Activated T-helper 2 cell treated with anti-CD3 and anti-CD28 coated beads, Interferon-gamma antibody, Interleukin-2, Interleukin-4, amounts not matched to agents 10 μg/mL and 5 μg/mL and 100 μg/mL, durations not matched to agents 14 hours and 24 hours and 36 hours (primary cell): ENCODE data around the gene ZBED3. TPM values are rescaled to one million over a fixed set of nuclear protein-coding genes. Genes with fewer than 3 reads are reported as not detected.
"Not testable (repeated sequence)": the region's sequence is repeated elsewhere in the genome, so short reads cannot be mapped to it uniquely, and the experiment has no call there.

Source experiments
- DNase-seq: peaks from one replicate; pipeline ENCODE4 v3.0.0; 2021; ENCODE audit warnings: low spot score
- H3K27ac Mint-ChIP-seq: one replicate; pipeline ENCODE4 v1.8.0; 2021; ENCODE audit warnings: mixed read lengths
- H3K27me3 Mint-ChIP-seq: one replicate; pipeline ENCODE4 v1.8.0; 2021; ENCODE audit warnings: low read depth, mixed read lengths
- H3K36me3 Mint-ChIP-seq: one replicate; pipeline ENCODE4 v1.8.0; 2021; ENCODE audit warnings: low read depth, mixed read lengths
- H3K4me1 Mint-ChIP-seq: one replicate; pipeline ENCODE4 v1.8.0; 2021; ENCODE audit warnings: low read depth, mixed read lengths
- H3K4me3 Mint-ChIP-seq: one replicate; pipeline ENCODE4 v1.8.0; 2021; ENCODE audit warnings: low read depth, mild to moderate bottlenecking, moderate library complexity, mixed read lengths
- H3K9me3 Mint-ChIP-seq: one replicate; pipeline ENCODE4 v1.8.0; 2021; ENCODE audit warnings: mixed read lengths
- intact Hi-C: fragments of 100-400 bp; cut with micrococcal nuclease; formaldehyde crosslinking; loops from one replicate; pipeline ENCODE4 v1.15.1; 2023
- total RNA-seq: library from RNA; stranded (reverse); gene quantifications from 2 replicates; pipeline ENCODE4 v1.2.3, GENCODE V29; 2022

Gene ZBED3
- total RNA-seq, result 0.48 and 0.60 TPM in 2 replicates

DNA sequence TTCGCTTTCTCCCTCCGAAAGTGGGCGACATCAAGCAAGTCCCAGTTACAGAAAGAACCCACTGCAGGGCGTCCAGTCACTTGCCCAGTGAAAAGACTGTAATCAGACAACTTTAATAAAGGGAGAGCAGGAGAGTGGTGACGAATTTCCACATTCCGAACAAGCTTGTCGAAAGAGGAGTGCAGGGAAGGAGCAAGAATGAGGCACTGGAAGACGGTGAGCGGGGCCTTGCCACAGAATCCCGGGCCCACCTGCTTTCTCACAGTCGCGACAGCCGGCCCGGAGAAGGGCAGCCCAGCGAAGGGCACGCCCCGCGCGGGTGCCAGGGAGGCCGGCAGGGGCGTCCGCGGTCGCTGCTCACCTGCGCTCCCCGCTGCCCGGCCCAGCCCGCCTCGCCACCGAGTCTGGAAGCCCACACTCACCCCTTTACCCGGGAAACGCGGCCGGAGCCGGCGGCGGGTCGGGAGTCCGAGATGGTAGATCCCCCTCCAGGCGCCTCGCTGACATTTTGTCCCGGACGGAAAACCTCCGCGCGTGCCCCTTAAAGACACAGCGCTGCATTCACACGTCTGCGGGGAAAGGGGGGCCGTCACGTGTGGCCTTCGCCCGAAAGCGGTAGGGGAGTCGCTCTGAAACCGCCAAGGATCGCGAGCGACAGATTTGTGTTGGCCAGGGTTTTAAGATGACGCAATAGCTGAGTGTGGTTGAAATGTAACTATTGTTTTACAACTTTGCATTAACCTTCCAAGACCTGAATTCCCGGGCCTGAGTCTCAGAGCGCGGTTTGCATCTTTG, at the start of gene ZBED3:
Gene ZBED3, minus strand, starts transcription at position 597 of the 795 bp plus-strand sequence. CDS start 9,407 bp downstream, outside the sequence.
- no peaks in the 10 kb centered on the region for H3K36me3 Mint-ChIP-seq
- H3K4me1 Mint-ChIP-seq, result peaks cover 13% of the 10 kb centered on the region
- H3K27me3 Mint-ChIP-seq, result peaks cover 15% of the 10 kb centered on the region
- H3K9me3 Mint-ChIP-seq, result no peaks in the 10 kb centered on the region
- H3K27ac Mint-ChIP-seq, result peak within 1 kb of the TSS; percentile 64
- intact Hi-C loops, result no loop called here
- peak within 1 kb of the TSS; percentile 85 for H3K4me3 Mint-ChIP-seq
- peak; percentile 37 for DNase-seq

DNA sequence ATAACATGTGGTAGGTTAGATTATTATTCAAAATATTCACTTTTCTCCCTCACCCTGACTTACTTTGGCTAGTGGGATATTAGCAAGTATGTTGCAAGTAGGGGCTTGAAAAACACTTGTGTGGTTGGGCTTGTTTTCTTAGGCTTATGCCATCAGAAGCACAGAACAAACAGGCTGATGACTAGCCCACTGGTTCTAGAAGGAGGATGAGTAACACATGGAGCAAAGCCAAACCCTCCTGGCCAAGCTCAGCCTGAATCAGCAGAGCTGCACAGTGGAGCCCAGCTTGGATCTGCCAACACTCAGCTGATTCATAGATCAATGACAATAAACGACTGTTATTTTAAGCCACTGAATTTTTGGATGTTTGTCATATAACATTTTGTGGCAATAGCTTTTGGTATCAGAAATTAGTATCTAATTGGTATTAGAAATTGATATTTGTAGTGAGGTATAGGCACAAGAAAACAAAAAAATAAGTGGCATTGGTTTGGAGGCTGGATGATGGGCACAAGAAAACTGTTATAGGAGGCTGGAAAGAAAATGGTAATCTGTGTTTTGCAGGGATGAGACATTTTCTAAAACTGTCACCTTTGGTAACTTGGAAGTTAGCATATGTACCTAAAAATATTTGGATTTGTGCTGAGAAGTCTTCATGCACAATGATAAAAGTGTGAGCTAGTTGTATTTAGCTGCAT, 46.1 kb upstream of the ZBED3 start:
- H3K4me1 Mint-ChIP-seq, result no peaks in the 10 kb centered on the region
- DNase-seq, result no peak
- no peak overlapping the region for H3K4me3 Mint-ChIP-seq
- intact Hi-C loops, result no loop called here
- H3K36me3 Mint-ChIP-seq, result no peaks in the 10 kb centered on the region
- H3K27me3 Mint-ChIP-seq, result peaks cover 25% of the 10 kb centered on the region
- no peak overlapping the region for H3K27ac Mint-ChIP-seq
- H3K9me3 Mint-ChIP-seq, result no peaks in the 10 kb centered on the region

DNA sequence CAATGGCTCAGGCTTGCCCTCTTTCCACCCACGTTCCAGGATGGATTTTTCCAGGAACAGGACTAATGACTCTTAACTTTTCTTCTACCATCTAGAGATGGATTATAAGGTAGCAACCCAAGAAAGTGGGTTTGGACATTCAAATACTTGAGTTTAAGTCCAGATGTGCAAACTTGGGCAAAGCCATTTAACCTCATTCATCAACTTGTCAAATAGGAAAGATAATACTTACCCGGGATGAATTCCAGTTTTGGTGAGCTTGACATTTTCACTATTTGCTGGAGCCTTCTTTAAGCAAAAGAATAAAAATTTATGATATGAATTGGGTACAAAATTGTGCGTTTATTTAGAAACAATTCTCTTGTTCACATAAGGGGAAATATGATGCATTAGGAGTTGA, 44.3 kb upstream of the ZBED3 start:
- Mint-ChIP-seq H3K27ac (no peak overlapping the region), H3K4me3 (no peak overlapping the region), H3K36me3 (no peaks in the 10 kb centered on the region), H3K9me3 (no peaks in the 10 kb centered on the region), H3K27me3 (peaks cover 22% of the 10 kb centered on the region), H3K4me1 (no peaks in the 10 kb centered on the region)
- no peak for DNase-seq
- intact Hi-C loops, result no loop called here

GRCh38 chr5:77129391-77129990, 42.4 kb upstream of the ZBED3 start:
- DNase-seq, result no peak
- intact Hi-C loops, result no loop called here

DNA sequence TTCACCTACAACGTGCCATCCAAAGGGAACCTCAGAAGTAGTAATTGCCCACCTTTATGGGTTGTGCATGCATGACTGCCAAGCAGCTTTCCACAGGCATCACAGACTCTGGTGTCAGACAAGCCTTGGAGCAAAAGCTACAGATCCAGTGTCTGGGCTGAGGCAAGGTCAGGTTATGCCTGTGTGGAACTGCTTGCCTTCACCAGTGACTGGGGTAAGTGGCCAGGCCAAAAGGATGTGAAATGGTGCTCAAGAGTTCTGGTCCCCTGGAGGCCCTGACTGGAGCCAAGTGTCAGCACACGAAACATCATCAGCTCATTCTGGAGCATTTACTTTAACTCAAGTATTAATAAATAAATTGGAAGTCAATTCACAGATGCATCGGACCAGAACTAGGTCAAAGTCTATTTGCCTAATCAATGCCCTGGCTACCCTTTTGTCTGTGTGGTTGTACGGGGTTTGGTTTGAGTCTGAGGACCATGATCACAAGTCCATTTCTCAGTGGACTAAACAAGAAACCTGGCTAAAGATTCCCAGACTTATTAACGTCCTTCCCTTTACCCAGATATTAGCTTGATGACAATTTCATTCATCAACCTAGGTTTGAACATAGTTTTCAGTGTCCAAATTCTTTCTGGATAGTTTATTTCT, 41.5 kb upstream of the ZBED3 start:
- H3K36me3 Mint-ChIP-seq, result no peaks in the 10 kb centered on the region
- peaks cover 25% of the 10 kb centered on the region for H3K27me3 Mint-ChIP-seq
- no peak overlapping the region for H3K4me3 Mint-ChIP-seq
- no peak for DNase-seq
- no peaks in the 10 kb centered on the region for H3K4me1 Mint-ChIP-seq
- no peaks in the 10 kb centered on the region for H3K9me3 Mint-ChIP-seq
- H3K27ac Mint-ChIP-seq, result no peak overlapping the region
- intact Hi-C loops, result no loop called here

More at GRCh38 chr5:77129391-77129990, 42.4 kb upstream of the ZBED3 start:
- H3K9me3 Mint-ChIP-seq, result no peaks in the 10 kb centered on the region
- H3K27ac Mint-ChIP-seq, result no peak overlapping the region
- no peak overlapping the region for H3K4me3 Mint-ChIP-seq
- H3K4me1 Mint-ChIP-seq, result no peaks in the 10 kb centered on the region
- H3K36me3 Mint-ChIP-seq, result no peaks in the 10 kb centered on the region
- H3K27me3 Mint-ChIP-seq, result peaks cover 27% of the 10 kb centered on the region

GRCh38 chr5:77123057-77123456, 36.0 kb upstream of the ZBED3 start:
- Mint-ChIP-seq H3K4me1 (no peaks in the 10 kb centered on the region), H3K36me3 (no peaks in the 10 kb centered on the region), H3K27me3 (peaks cover 9% of the 10 kb centered on the region), H3K4me3 (no peak overlapping the region), H3K27ac (no peak overlapping the region), H3K9me3 (no peaks in the 10 kb centered on the region)
- DNase-seq, result no peak
- intact Hi-C loops, result no loop called here

DNA sequence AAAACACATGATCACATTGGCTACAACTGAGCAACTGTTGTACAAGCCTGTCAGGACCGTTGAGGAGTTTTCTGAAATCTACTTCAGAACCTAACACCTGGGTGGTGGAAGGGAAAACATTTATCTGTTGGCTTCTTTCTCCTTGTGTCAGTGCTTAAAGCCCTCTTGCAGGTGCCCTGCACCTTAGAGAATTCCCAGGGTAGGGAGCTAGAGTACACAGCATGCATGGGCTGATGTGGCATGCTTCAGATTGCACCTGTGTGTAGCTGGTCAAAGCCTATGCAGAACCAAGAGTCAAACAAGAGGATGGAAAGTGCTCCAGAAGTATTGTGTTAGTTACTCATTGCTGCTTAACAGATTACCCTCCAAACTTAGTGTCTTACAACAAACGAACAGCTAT, 33.6 kb upstream of the ZBED3 start:
- no peak overlapping the region for H3K27ac Mint-ChIP-seq
- H3K27me3 Mint-ChIP-seq, result peaks cover 6% of the 10 kb centered on the region
- no peak overlapping the region for H3K4me3 Mint-ChIP-seq
- no peak for DNase-seq
- no peaks in the 10 kb centered on the region for H3K4me1 Mint-ChIP-seq
- intact Hi-C loops, result no loop called here
- no peaks in the 10 kb centered on the region for H3K9me3 Mint-ChIP-seq
- no peaks in the 10 kb centered on the region for H3K36me3 Mint-ChIP-seq

DNA sequence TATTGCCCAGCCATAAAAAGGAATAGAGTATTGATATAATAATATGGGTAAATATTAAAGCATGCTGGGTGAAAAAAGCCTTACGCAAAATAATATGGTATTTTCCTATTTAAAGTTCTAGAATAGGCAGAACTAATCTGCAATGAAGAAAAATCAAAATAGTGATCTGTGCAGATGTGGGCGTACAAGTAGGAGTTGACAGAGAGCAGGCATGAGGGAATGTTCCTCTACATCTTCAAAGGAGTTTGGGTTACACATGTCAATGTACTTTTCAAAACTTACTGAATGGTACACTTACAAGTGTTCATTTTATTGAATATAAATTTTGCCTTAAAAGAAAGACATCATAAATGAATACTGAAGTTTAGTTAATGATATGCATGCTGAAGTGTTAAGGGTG, 33.0 kb upstream of the ZBED3 start:
- no peak overlapping the region for H3K4me3 Mint-ChIP-seq
- intact Hi-C loops, result no loop called here
- no peak for DNase-seq
- no peaks in the 10 kb centered on the region for H3K9me3 Mint-ChIP-seq
- no peaks in the 10 kb centered on the region for H3K4me1 Mint-ChIP-seq
- H3K36me3 Mint-ChIP-seq, result no peaks in the 10 kb centered on the region
- peaks cover 2% of the 10 kb centered on the region for H3K27me3 Mint-ChIP-seq
- no peak overlapping the region for H3K27ac Mint-ChIP-seq

DNA sequence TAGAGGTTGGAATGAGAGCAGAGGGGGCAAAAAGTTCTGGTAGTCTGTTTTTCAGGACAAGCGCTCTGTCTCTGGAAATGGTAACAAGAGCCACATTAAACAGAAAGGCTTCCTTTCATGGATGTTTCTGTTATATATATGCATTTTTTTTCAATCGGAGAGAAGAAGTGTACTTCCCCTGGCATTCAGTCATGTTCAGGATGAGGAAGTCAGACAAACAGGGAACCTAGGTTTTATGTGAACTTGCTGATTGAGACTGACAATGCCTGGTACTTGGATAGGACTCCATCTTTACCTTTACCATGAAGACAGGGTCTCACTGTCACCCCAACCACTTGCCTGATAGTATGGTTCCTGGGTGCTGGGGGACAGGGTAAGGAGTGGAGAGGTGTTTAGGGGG, 30.1 kb upstream of the ZBED3 start:
- no peak overlapping the region for H3K4me3 Mint-ChIP-seq
- DNase-seq, result no peak
- no peaks in the 10 kb centered on the region for H3K36me3 Mint-ChIP-seq
- no peak overlapping the region for H3K27ac Mint-ChIP-seq
- H3K9me3 Mint-ChIP-seq, result peaks cover 4% of the 10 kb centered on the region
- peaks cover 2% of the 10 kb centered on the region for H3K27me3 Mint-ChIP-seq
- no peaks in the 10 kb centered on the region for H3K4me1 Mint-ChIP-seq
- intact Hi-C loops, result no loop called here

DNA sequence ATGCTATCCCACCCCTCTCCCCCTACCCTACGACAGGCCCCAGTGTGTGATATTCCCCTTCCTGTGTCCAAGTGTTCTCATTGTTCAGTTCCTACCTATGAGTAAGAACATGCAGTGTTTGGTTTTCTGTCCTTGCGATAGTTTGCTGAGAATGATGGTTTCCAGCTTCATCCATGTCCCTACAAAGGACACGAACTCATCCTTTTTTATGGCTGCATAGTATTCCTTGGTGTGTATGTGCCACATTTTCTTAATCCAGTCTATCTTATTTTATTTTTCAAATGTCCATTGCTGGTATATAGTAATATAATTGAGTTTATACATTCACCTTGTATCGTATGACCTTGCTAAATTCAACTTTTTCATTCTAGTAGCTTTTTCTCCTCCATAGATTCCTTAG, 19.9 kb upstream of the ZBED3 start:
- intact Hi-C loops, H3K4me1 Mint-ChIP-seq, H3K4me3 Mint-ChIP-seq, H3K27me3 Mint-ChIP-seq, H3K27ac Mint-ChIP-seq, DNase-seq, H3K36me3 Mint-ChIP-seq, H3K9me3 Mint-ChIP-seq: not testable (repeated sequence)

- H3K27ac Mint-ChIP-seq, result no peak overlapping the region
- H3K4me1 Mint-ChIP-seq, result peaks cover 8% of the 10 kb centered on the region
- H3K27me3 Mint-ChIP-seq, result no peaks in the 10 kb centered on the region
- intact Hi-C loops, result no loop called here
- H3K36me3 Mint-ChIP-seq, result no peaks in the 10 kb centered on the region
- peaks cover 7% of the 10 kb centered on the region for H3K9me3 Mint-ChIP-seq
- H3K4me3 Mint-ChIP-seq, result no peak overlapping the region
- no peak for DNase-seq
Observed at GRCh38 chr5:77104813-77105212, 17.7 kb upstream of the ZBED3 start.

- no peak overlapping the region for H3K27ac Mint-ChIP-seq
- H3K36me3 Mint-ChIP-seq, result no peaks in the 10 kb centered on the region
- peaks cover 7% of the 10 kb centered on the region for H3K9me3 Mint-ChIP-seq
- H3K27me3 Mint-ChIP-seq, result no peaks in the 10 kb centered on the region
- no peak for DNase-seq
- no peak overlapping the region for H3K4me3 Mint-ChIP-seq
- intact Hi-C loops, result no loop called here
- peaks cover 8% of the 10 kb centered on the region for H3K4me1 Mint-ChIP-seq
Observed at GRCh38 chr5:77103457-77103856, 16.4 kb upstream of the ZBED3 start.

GRCh38 chr5:77102549-77102948, 15.5 kb upstream of the ZBED3 start:
- Mint-ChIP-seq H3K4me3 (no peak overlapping the region), H3K9me3 (peaks cover 7% of the 10 kb centered on the region), H3K27ac (no peak overlapping the region), H3K27me3 (peaks cover 2% of the 10 kb centered on the region), H3K4me1 (peaks cover 8% of the 10 kb centered on the region), H3K36me3 (no peaks in the 10 kb centered on the region)
- DNase-seq, result no peak
- intact Hi-C loops, result no loop called here
